NCI-H2227 (cell line): ENCODE data around the gene PTBP1.
"Not testable (repeated sequence)": the region's sequence is repeated elsewhere in the genome, so short reads cannot be mapped to it uniquely, and the experiment has no call there.

Experiments used
- DNase-seq: peaks from one replicate; lab custom pipeline; 2025; ENCODE audit not compliant: unreplicated experiment; lab: John Stamatoyannopoulos, UW

Gene PTBP1

DNA sequence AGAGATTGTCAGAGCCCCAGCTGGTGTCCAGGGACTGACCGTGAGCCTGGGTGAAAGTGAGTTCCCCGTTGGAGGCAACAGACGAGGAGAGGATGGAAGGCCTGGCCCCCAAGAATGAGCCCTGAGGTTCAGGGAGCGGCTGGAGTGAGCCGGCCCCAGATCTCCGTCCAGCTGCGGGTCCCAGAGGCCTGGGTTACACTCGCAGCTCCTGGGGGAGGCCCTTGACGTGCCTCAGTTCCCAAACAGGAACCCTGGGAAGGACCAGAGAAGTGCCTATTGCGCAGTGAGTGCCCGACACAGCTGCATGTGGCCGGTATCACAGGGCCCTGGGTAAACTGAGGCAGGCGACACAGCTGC, 53.7 kb downstream of the PTBP1 start:
- DNase-seq: no peak

DNA sequence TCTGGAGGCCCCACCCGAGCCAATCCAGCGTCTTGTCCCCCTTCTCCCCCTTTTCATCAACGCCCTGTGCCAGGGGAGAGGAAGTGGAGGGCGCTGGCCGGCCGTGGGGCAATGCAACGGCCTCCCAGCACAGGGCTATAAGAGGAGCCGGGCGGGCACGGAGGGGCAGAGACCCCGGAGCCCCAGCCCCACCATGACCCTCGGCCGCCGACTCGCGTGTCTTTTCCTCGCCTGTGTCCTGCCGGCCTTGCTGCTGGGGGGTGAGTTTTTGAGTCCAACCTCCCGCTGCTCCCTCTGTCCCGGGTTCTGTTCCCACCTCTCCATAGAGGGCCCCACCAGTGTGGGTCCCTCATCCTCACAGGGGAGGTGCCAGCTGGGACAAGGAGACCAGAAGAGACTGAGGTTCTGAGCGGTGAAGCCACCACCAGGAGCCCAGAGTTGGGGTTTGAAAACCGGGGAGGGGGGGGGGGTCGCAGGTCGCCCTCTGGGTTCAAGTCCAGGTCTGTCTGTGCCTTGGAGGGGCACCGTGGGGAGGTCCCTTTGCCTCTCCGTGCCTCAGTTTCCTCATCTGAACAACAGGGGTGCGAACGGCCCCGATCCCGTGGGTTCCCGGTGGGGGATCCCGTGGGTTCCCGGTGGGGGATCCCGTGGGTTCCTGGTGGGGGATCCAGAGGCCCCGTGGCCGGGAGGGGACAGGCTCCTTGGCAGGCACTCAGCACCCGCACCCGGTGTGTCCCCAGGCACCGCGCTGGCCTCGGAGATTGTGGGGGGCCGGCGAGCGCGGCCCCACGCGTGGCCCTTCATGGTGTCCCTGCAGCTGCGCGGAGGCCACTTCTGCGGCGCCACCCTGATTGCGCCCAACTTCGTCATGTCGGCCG, 55.1 kb downstream of the PTBP1 start, which contains the start of gene ELANE:
TSS of gene ELANE (plus strand) at position 168 of the 878 bp plus-strand sequence. CDS start at position 194, 26 bp downstream.
- DNase-seq: no peak

DNA sequence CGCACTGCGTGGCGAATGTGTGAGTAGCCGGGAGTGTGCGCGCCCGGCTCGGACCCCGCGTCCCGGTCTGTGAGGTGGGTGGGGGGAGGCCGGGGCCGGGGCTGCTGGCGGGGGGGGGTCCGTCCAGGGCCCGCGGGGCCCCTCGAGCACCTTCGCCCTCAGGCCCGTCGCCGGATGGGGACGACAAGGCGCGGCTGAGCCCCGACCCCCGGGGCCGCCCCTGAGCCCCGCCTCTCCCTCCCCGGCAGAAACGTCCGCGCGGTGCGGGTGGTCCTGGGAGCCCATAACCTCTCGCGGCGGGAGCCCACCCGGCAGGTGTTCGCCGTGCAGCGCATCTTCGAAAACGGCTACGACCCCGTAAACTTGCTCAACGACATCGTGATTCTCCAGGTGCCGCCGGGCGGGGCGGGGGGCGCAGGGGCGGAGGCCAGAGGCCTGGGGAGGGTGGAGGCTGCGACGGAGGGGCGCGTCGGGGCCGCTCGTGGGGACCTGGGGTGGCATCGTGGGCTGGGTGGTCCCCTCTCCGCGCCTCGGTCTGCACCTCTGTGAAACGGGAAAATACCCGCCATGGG, 55.8 kb downstream of the PTBP1 start:
- no peak for DNase-seq

DNA sequence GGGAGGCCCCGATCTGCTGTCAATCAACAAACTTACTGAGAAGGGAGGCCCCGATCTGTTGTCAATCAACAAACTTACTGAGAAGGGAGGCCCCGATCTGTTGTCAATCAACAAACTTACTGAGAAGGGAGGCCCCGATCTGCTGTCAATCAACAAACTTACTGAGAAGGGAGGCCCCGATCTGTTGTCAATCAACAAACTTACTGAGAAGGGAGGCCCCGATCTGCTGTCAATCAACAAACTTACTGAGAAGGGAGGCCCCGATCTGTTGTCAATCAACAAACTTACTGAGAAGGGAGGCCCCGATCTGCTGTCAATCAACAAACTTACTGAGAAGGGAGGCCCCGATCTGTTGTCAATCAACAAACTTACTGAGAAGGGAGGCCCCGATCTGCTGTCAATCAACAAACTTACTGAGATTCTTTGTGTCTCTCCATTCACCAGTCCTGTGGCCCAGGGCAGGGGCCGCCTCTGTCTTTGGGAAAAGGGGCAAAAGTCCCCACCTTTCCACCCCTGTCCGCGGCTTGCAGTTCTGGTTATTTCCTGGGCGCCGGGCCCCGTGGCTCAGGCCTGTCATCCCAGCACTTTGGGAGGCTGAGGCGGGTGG, 56.5 kb downstream of the PTBP1 start:
- not testable (repeated sequence) for DNase-seq

DNA sequence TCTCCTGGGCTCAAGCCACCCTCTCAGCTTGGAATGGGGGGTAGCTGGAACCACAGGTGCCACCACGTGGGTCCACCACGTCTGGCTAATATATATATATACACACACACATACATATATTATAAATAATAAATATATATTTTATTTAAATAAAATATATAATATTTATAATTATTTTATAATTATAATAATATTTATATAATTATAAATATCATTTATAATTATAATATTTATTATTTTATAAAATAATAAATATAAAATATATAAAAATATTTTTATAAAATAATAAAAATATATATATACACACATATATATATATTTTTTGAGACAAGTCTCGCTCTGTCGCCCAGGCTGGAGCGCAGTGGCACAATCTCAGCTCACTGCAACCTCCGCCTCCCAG, 57.3 kb downstream of the PTBP1 start:
- no peak for DNase-seq

DNA sequence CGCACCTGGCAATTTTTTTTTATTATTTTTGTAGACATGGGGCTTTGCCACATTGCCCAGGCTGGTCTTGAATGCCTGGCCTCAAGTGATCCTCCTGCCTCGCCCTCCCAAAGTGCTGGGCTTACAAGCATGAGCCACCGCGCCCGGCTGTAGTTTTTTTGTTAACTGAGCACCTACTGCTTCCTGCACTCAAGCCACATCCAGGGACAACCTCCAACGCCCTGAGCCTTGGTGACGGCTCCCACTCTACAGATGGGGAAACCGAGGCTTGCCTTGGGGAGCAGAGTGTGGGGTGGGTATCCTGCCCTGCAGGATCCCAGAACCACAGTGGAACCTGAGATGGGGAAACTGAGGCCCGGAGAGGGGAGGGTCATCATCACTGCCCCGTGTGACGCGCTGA, 57.9 kb downstream of the PTBP1 start:
- no peak for DNase-seq

DNA sequence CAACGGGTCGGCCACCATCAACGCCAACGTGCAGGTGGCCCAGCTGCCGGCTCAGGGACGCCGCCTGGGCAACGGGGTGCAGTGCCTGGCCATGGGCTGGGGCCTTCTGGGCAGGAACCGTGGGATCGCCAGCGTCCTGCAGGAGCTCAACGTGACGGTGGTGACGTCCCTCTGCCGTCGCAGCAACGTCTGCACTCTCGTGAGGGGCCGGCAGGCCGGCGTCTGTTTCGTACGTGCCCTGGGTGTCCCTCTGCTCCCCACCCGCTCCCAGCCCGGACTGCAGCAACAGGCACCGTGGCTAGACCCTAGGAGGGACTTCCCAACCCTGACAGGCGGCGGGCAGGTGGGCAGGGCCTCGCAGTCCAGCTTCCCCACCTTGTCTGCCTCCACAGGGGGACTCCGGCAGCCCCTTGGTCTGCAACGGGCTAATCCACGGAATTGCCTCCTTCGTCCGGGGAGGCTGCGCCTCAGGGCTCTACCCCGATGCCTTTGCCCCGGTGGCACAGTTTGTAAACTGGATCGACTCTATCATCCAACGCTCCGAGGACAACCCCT, 58.4 kb downstream of the PTBP1 start:
- no peak for DNase-seq

DNA sequence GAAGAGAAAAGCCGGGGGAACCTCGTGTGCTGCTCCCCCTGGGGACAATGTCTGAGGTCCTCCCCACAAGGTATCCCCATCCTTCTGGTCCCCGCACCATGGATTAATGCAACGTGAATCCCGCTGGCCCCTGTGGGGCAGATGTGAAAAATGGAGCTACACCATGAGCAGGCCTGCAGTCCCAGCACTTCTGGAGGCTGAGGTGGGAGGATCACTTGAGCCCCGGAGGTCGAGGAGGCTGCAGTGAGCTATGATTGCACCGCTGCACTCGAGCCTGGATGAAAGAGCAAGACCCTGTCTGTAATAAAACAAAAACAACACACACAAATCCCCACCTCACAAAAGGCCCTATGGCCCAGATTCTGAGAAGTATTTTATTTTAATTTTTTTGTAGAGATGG, 61.0 kb downstream of the PTBP1 start:
- no peak for DNase-seq

DNA sequence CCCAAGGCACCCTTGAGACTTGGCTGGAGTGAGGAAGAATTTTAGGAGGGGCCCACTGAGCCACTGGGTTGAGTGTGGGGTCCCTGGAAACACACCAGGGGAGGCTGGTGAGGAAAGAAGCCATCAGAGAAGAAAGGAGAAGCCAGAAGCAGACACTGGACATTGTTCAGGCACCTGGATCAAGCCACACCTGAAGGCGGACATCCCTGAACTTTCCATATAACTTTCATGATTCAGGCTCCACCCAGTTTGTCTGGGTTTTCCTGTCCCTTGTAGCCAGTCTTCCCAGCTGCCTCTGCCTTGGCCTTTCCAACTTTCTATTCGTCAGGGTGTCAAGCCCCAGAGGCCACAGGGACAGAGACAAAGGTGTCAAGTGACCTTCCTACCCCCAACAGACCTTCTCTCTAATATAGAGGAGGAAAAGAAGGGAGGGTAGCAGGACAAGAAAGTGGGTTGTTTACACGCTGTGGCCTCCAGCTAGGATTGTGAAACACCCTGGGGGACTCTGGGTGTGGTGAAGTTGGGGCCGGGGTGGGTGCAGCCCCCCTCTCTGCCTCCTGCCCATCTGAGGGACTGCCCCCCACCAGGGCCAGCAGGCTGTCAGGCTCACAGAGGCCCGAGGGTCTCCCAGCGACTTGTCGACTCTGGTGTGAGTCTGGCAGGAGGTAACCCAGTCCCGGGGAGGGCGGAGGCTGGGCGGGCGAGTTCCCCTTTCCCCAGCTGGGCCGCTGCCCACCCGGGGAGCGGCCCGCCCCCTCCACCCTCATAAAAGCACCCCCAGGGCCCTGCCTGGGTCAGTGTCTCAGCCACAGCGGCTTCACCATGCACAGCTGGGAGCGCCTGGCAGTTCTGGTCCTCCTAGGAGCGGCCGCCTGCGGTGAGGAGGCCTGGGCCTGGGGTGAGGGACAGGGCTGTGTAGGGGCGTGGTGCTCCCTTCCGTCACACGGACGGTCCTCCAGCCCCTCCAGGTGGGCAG, 61.9 kb downstream of the PTBP1 start, which contains the start of gene CFD:
TSS of gene CFD (plus strand) at position 797 of the 976 bp plus-strand sequence. CDS start at position 823, 26 bp downstream.
- DNase-seq: no peak

DNA sequence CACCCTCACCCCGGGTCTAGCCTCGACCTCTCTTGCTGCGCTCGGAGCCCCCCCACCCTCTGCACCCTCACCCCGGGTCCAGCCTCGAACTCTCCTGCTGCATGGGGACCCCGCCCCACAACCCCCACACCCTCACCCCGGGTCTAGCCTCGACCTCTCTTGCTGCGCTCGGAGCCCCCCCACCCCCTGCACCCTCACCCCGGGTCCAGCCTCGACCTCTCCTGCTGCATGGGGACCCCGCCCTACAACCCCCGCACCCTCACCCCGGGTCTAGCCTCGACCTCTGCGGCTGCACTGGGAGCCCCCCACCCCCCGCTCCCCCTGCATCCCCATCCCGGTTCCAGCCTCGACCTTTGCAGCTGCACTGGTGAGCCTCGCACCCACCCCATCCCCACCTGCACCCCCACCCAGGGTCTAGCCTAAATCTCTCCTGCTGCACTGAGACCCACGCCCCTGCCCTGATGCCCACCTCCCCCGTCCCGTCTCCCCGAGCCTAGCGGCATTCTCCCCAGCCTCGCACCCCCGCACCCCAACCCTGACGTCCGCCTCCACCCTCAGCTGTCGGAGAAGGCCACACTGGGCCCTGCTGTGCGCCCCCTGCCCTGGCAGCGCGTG, 64.0 kb downstream of the PTBP1 start:
- DNase-seq: no peak
